T-cell (primary cell): ENCODE data around the gene HSPA2. TPM values are rescaled to one million over a fixed set of nuclear protein-coding genes. Genes with fewer than 3 reads are reported as not detected.
"Not testable (repeated sequence)": the region's sequence is repeated elsewhere in the genome, so short reads cannot be mapped to it uniquely, and the experiment has no call there.

Experiments used
- ATAC-seq, 4 experiments: fragments of 200-7000 bp in 3 of 4; fragments of 150-1000 bp in 1 of 4; cut with Tn5 transposase; replicated peaks in 1 of 4; 1 replicate in 3 of 4; 2 replicates in 1 of 4; pipeline ENCODE4 v1.10.0; 2021; ENCODE audit warnings: moderate library complexity in 3 of 4, mild to moderate bottlenecking in 2 of 4, moderate number of reproducible peaks in 1 of 4
- CTCF ChIA-PET, 2 donors: fragments of 300-600 bp; sonication (Branson Sonifier 250); formaldehyde crosslinking; loops; one replicate each; lab custom pipeline; 2022; ENCODE audit warnings: antibody characterized with exemption in 2 of 2; lab: Charles Lee
- POLR2A ChIA-PET, 2 donors: fragments of 300-600 bp; sonication (Branson Sonifier 250); formaldehyde crosslinking; loops; one replicate each; lab custom pipeline; 2022; ENCODE audit warnings: antibody characterized with exemption in 2 of 2; lab: Charles Lee
- DNase-seq, 35 experiments: peaks; one replicate each; pipeline versions ENCODE4 v3.0.0 to v3.0.0-alpha.2; 2013 to 2023
- H3K27ac ChIP-seq: one replicate; pipeline ENCODE4 v1.5.1; 2013; ENCODE audit warnings: low read length
- H3K27me3 ChIP-seq, 2 experiments: replicated peaks in 1 of 2; 1 replicate in 1 of 2; 2 replicates in 1 of 2; pipeline versions ENCODE4 v1.6.1 to v1.7.0; 2013; ENCODE audit warnings: low read length in 1 of 2, mixed read lengths in 1 of 2; ENCODE audit not compliant: control insufficient read depth in 2 of 2, insufficient read depth in 2 of 2; ENCODE audit errors: extremely low read depth in 1 of 2
- H3K36me3 ChIP-seq, 2 donors: 1 replicate in 1 of 2; 2 replicates in 1 of 2; pipeline versions ENCODE4 v1.6.1 to v1.7.0; 2013; ENCODE audit warnings: low read length in 1 of 2; ENCODE audit not compliant: control insufficient read depth in 2 of 2, insufficient read depth in 1 of 2; ENCODE audit errors: extremely low read depth in 1 of 2
- H3K4me1 ChIP-seq, 2 experiments: 1 replicate in 1 of 2; 2 replicates in 1 of 2; pipeline versions ENCODE4 v1.6.1 to v1.7.0; 2013; ENCODE audit warnings: low read length in 2 of 2, mixed read lengths in 1 of 2; ENCODE audit not compliant: insufficient read depth in 2 of 2, control insufficient read depth in 1 of 2; ENCODE audit errors: extremely low read depth in 1 of 2
- H3K4me3 ChIP-seq, 2 donors: 1 replicate in 1 of 2; 2 replicates in 1 of 2; pipeline versions ENCODE4 v1.5.1 to v1.7.0; 2013; ENCODE audit warnings: mild to moderate bottlenecking in 2 of 2, low read length in 1 of 2, moderate library complexity in 1 of 2; ENCODE audit not compliant: control insufficient read depth in 1 of 2; ENCODE audit errors: extremely low read depth in 1 of 2
- H3K9me3 ChIP-seq: 2 replicates; pipeline ENCODE4 v1.7.0; 2013
- H3K27ac Mint-ChIP-seq, 2 donors: one replicate each; pipeline ENCODE4 v1.8.0; 2020 to 2021; ENCODE audit warnings: mild to moderate bottlenecking in 2 of 2, mixed read lengths in 2 of 2
- H3K27me3 Mint-ChIP-seq, 2 donors: one replicate each; pipeline ENCODE4 v1.8.0; 2021 to 2022; ENCODE audit warnings: mixed read lengths in 2 of 2
- H3K36me3 Mint-ChIP-seq: one replicate; pipeline ENCODE4 v1.8.0; 2021; ENCODE audit warnings: mixed read lengths
- H3K4me1 Mint-ChIP-seq, 3 donors: one replicate each; pipeline ENCODE4 v1.8.0; 2020 to 2022; ENCODE audit warnings: mixed read lengths in 3 of 3, mild to moderate bottlenecking in 1 of 3
- H3K4me3 Mint-ChIP-seq, 3 donors: one replicate each; pipeline ENCODE4 v1.8.0; 2020 to 2022; ENCODE audit warnings: mild to moderate bottlenecking in 3 of 3, mixed read lengths in 3 of 3, moderate library complexity in 3 of 3
- H3K9me3 Mint-ChIP-seq, 3 donors: one replicate each; pipeline ENCODE4 v1.8.0; 2020 to 2022; ENCODE audit warnings: mixed read lengths in 3 of 3
- WGBS: methylation state at CpG from one replicate; pipeline ENCODE4 v1.1.5; 2013; ENCODE audit warnings: missing lambda C conversion rate; ENCODE audit not compliant: insufficient coverage; 5-methylcytosine and 5-hydroxymethylcytosine counted together
- total RNA-seq, 35 experiments: library from RNA in 6 of 35; stranded (reverse) in 6 of 35; fragments of 120-200 nt in 1 of 35; gene quantifications; one replicate each; pipeline versions ENCODE4 v1.2.1 to v1.2.4 and lab custom pipeline; 2013 to 2026

Gene HSPA2
- total RNA-seq, 5 donors from 2014 or later (not counting 1 experiment from before 2014, with no cell fraction given) = 1.2 to 2.7 (median 2.1) TPM

- no peak overlapping the region for H3K4me3 ChIP-seq
- H3K36me3 Mint-ChIP-seq = peaks cover 6% of the 10 kb centered on the region
- H3K27ac Mint-ChIP-seq = peak overlapping the region; percentile 76 to 80
- no peaks in the 10 kb centered on the region for H3K27me3 ChIP-seq
- no peaks in the 10 kb centered on the region for H3K27me3 Mint-ChIP-seq
- CTCF ChIA-PET = interaction anchor here (0.6 to 3.7 kb wide), 13 partner anchors 10 to 930 kb away, joined by 3 to 22 read pairs (median 3); no protein-coding TSS in a partner anchor
- H3K4me1 Mint-ChIP-seq = peaks cover 78 to 89% (median 83%) of the 10 kb centered on the region in 3 donors
- H3K4me1 ChIP-seq = peaks cover 45 to 52% of the 10 kb centered on the region in 2 experiments
- no peak for ATAC-seq
- peak overlapping the region; percentile 21 to 49 (median 39) for H3K4me3 Mint-ChIP-seq
- H3K36me3 ChIP-seq = no peaks in the 10 kb centered on the region
- 86% methylated on average over 4 of the region's 8 CpGs for WGBS
- H3K9me3 ChIP-seq = no peaks in the 10 kb centered on the region
- peak overlapping the region; percentile 26 for H3K27ac ChIP-seq
- DNase-seq = no peak
- no peaks in the 10 kb centered on the region for H3K9me3 Mint-ChIP-seq
- POLR2A ChIA-PET = interaction anchor here (0.6 to 1.6 kb wide), 5 partner anchors 8 to 80 kb away, joined by 3 to 7 read pairs (median 4); no protein-coding TSS in a partner anchor
Measured at GRCh38 chr14:64509036-64509435, 31.5 kb upstream of the HSPA2 start.

GRCh38 chr14:64510825-64511671 lies 29.5 kb upstream of the HSPA2 start:
- H3K27me3 ChIP-seq = no peaks in the 10 kb centered on the region
- H3K9me3 ChIP-seq = no peaks in the 10 kb centered on the region
- peaks cover 88 to 92% (median 90%) of the 10 kb centered on the region in 3 donors for H3K4me1 Mint-ChIP-seq
- H3K4me1 ChIP-seq = peaks cover 49 to 51% of the 10 kb centered on the region in 2 experiments
- peaks cover 6% of the 10 kb centered on the region for H3K36me3 Mint-ChIP-seq
- ChIA-PET CTCF (interaction anchor here (0.5 to 3.7 kb wide), 22 partner anchors 8 to 168 kb away, joined by 3 to 28 read pairs (median 6); partner anchors contain the start of genes HSPA2 (in 1 of the 2) and ZBTB25 (in 1 of the 2)), POLR2A (interaction anchor here (0.5 to 1.2 kb wide), 7 partner anchors 12 to 721 kb away, joined by 3 to 5 read pairs (median 3); no protein-coding TSS in a partner anchor)
- no peaks in the 10 kb centered on the region for H3K27me3 Mint-ChIP-seq
- no peaks in the 10 kb centered on the region for H3K36me3 ChIP-seq
- H3K9me3 Mint-ChIP-seq = no peaks in the 10 kb centered on the region
- WGBS = no CpG with 5 or more reads among the region's 4 CpGs
- peak overlapping the region; percentile 15 to 49 (median 49) for H3K4me3 Mint-ChIP-seq
- peak overlapping the region; percentile 15 for H3K27ac ChIP-seq
- DNase-seq = peak in 32 of 35 experiments; percentile 29 to 88 (median 56)
- peak overlapping the region; percentile 80 for H3K27ac Mint-ChIP-seq
- H3K4me3 ChIP-seq = no peak overlapping the region
- ATAC-seq = peak; percentile 58 to 69 (median 64)

GRCh38 chr14:64513271-64513670 lies 27.3 kb upstream of the HSPA2 start:
- Histone ChIP-seq H3K4me3 (no peak overlapping the region), H3K36me3 (no peaks in the 10 kb centered on the region), H3K4me1 (peaks cover 37 to 40% of the 10 kb centered on the region in 2 experiments), H3K9me3 (no peaks in the 10 kb centered on the region), H3K27ac (no peak overlapping the region), H3K27me3 (no peaks in the 10 kb centered on the region)
- H3K9me3 Mint-ChIP-seq = no peaks in the 10 kb centered on the region
- no peak overlapping the region for H3K27ac Mint-ChIP-seq
- no peak for ATAC-seq
- H3K36me3 Mint-ChIP-seq = peaks cover 6% of the 10 kb centered on the region
- ChIA-PET CTCF (interaction anchor here in 1 of 2 donors (3.5 kb wide), 1 partner anchor 11 kb away, joined by 28 read pairs; the partner anchor contains the start of gene ZBTB25), POLR2A (interaction anchor here in 1 of 2 donors (0.6 kb wide), 1 partner anchor 34 kb away, joined by 3 read pairs; no protein-coding TSS in a partner anchor)
- H3K27me3 Mint-ChIP-seq = no peaks in the 10 kb centered on the region
- H3K4me1 Mint-ChIP-seq = peaks cover 86 to 90% (median 87%) of the 10 kb centered on the region in 3 donors
- no peak for DNase-seq
- 100% methylated on average over 1 of the region's 2 CpGs for WGBS
- H3K4me3 Mint-ChIP-seq = no peak overlapping the region

GRCh38 chr14:64515053-64515452 lies 25.5 kb upstream of the HSPA2 start:
- H3K27me3 ChIP-seq = no peaks in the 10 kb centered on the region
- no peaks in the 10 kb centered on the region for H3K9me3 Mint-ChIP-seq
- H3K9me3 ChIP-seq = no peaks in the 10 kb centered on the region
- POLR2A ChIA-PET = interaction anchor here (0.6 to 2.1 kb wide), 6 partner anchors 9 to 171 kb away, joined by 3 to 13 read pairs (median 4); partner anchors contain the start of genes ZBTB1 (in 1 of the 2) and ZBTB25 (in 1 of the 2)
- peaks cover 29 to 34% of the 10 kb centered on the region in 2 experiments for H3K4me1 ChIP-seq
- no CpG with 5 or more reads among the region's 1 CpG for WGBS
- H3K27me3 Mint-ChIP-seq = no peaks in the 10 kb centered on the region
- peaks cover 6% of the 10 kb centered on the region for H3K36me3 Mint-ChIP-seq
- no peak for DNase-seq
- no peak for ATAC-seq
- no peak overlapping the region for H3K27ac ChIP-seq
- H3K4me3 Mint-ChIP-seq = no peak overlapping the region
- no peaks in the 10 kb centered on the region for H3K36me3 ChIP-seq
- peaks cover 73 to 81% (median 76%) of the 10 kb centered on the region in 3 donors for H3K4me1 Mint-ChIP-seq
- no peak overlapping the region for H3K27ac Mint-ChIP-seq
- CTCF ChIA-PET = interaction anchor here (0.6 to 2.6 kb wide), 8 partner anchors 12 to 1098 kb away, joined by 3 to 13 read pairs (median 5); no protein-coding TSS in a partner anchor
- H3K4me3 ChIP-seq = no peak overlapping the region

- Histone ChIP-seq H3K27ac (no peak overlapping the region), H3K4me1 (peaks cover 13 to 16% of the 10 kb centered on the region in 2 experiments), H3K27me3 (no peaks in the 10 kb centered on the region), H3K36me3 (peaks cover 0 to 6% of the 10 kb centered on the region in 2 donors), H3K4me3 (no peak overlapping the region), H3K9me3 (no peaks in the 10 kb centered on the region)
- DNase-seq (no peak), ATAC-seq (no peak)
- Mint-ChIP-seq H3K27me3 (no peaks in the 10 kb centered on the region), H3K9me3 (no peaks in the 10 kb centered on the region), H3K36me3 (peaks cover 3% of the 10 kb centered on the region), H3K4me1 (peaks cover 55 to 69% (median 63%) of the 10 kb centered on the region in 3 donors), H3K27ac (peak overlapping the region in 1 of 2 donors; percentile 48), H3K4me3 (peak overlapping the region in 1 of 3 donors; percentile 18)
- WGBS = no CpG with 5 or more reads among the region's 1 CpG
- ChIA-PET POLR2A (no interaction called here), CTCF (no interaction called here)
Measured at GRCh38 chr14:64516969-64517368, 23.6 kb upstream of the HSPA2 start.

GRCh38 chr14:64517667-64518066 lies 22.9 kb upstream of the HSPA2 start:
- not testable (repeated sequence) for DNase-seq, ATAC-seq

More at GRCh38 chr14:64517667-64518066, 22.9 kb upstream of the HSPA2 start:
- POLR2A ChIA-PET = interaction anchor here in 1 of 2 donors (0.5 kb wide), 1 partner anchor 22 kb away, joined by 3 read pairs; no protein-coding TSS in a partner anchor
- peaks cover 49 to 62% (median 56%) of the 10 kb centered on the region in 3 donors for H3K4me1 Mint-ChIP-seq
- no CpG with 5 or more reads among the region's 6 CpGs for WGBS
- H3K36me3 Mint-ChIP-seq, H3K4me3 ChIP-seq, H3K27me3 Mint-ChIP-seq, H3K4me3 Mint-ChIP-seq, H3K27ac ChIP-seq, H3K27me3 ChIP-seq, H3K27ac Mint-ChIP-seq, H3K9me3 Mint-ChIP-seq, CTCF ChIA-PET, H3K9me3 ChIP-seq: not testable (repeated sequence)
- Histone ChIP-seq H3K36me3 (peaks cover 0 to 13% of the 10 kb centered on the region in 2 donors), H3K4me1 (peaks cover 13% of the 10 kb centered on the region in 2 experiments)
